Stimulated activated CD4-positive, alpha-beta T cell treated with anti-CD3 and anti-CD28 coated beads, TNF-alpha, amount 100 ng/mL, for 4 hours (primary cell): Measurements from ENCODE around the gene FADS1.

Source experiments
- DNase-seq, 3 experiments: peaks; one replicate each; pipeline ENCODE4 v3.0.0-alpha.2; 2020; ENCODE audit warnings: low read depth in 3 of 3

The FADS1 gene

DNA sequence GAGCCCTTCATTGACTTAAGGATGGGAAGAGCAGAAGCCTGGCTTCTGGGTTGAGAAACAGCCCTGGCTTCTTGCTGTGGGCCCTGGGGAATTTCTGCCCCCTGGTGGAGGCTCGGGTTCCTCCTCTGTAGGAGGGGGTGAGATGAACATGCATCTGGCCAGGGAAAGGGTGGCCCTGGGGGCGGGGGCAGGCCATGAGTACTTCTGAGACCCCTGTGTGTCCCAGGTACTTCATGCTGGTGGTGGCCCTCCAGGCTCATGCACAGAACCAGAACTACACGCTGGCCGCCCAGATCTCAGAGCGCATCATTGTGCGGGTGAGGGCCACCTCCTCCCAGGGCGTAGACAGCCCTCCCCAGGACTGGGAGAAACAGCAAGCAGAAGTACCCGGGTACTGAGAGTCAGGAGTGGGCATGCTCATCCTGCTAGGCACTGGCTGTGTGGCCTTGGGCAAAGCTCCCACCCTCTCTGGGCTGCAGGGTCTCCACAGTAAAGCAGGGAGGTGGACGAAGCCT, 40.2 kb downstream of the FADS1 start:
- DNase-seq, result peak in 2 of 3 experiments; percentile 22 to 41

DNA sequence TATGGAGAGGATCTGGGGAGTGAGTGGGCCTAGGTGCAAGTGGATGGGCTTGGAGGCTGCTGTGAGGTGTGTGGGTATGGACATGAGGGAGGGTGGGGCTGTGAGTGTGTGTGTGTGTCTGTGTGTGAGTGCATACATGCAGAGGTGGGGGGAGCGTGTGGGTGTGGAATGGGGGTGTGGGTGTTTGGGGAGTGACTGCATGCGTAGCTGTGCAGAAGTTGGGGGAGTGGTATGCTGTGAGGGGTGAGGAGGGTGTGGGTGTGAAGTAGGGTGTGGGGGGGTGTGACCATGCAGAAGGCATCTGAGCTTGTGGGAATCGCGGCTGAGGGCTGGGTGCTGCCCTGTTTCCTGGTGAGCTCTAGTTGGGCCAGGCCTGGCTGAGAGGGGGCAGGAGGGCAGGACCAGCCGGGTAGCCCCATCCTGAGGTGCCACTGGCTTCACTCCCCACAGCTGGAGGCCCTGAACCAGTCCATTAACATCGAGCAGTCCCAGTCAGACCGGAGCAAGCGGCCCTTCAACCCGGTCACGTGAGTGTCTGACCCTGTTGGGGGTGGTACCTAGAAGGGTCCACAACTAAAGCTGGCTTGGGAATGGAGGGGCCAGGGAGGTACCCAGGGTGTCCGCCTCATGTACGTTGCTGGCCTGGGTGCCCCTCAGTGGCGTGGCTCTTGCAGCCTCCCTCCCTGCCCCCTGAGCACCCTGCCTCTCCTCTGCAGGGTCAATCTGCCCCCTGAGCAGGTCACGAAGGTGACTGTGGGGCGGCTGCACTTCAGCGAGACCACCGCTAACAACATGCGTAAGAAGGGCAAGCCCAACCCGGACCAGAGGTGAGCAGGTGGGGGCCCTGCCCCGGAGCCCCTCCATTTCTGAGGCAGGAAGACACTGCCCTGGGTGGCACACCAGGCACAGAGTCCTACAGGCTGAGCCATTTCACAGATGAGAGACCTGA, 40.9 kb downstream of the FADS1 start:
- no peak for DNase-seq

DNA sequence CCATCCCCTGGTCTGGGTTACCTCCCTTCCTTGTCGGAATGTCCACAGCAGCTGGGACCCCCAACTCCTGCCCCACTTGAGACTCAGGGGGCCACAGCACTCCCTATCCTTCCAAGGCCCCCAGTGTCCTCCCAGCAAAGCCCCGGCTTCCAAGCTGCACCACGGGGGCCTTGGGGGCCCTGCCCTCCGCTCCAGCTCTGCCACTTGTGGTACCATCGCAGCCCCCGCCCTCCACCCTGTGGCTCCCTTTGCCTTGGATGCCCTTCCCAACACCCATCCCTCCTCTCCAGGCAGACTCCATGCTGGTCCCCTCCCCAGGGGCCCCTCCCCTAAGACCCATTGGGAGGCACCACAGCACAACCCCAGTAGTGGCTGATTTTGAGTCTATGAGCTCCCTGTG, 41.7 kb downstream of the FADS1 start:
- no peak for DNase-seq

DNA sequence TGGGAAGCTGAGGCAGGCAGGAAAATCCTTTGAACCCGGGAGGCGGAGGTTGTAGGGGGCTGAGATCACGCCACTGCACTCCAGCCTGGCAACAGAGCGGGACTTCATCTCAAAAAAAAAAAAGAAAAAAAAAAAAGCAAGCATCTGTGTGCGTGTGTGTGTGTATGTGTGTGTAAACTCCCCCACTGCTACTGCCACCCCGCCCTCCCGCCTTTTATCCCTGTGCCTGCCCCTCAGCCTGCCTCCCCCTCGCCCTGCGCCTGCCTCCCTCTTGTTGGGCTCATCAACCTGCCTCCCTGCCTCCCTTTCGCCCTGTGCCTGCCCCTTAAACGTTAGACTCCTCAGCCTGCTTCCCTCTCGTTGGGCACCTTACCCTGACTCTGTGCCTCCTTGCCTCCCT, 42.4 kb downstream of the FADS1 start:
- no peak for DNase-seq

DNA sequence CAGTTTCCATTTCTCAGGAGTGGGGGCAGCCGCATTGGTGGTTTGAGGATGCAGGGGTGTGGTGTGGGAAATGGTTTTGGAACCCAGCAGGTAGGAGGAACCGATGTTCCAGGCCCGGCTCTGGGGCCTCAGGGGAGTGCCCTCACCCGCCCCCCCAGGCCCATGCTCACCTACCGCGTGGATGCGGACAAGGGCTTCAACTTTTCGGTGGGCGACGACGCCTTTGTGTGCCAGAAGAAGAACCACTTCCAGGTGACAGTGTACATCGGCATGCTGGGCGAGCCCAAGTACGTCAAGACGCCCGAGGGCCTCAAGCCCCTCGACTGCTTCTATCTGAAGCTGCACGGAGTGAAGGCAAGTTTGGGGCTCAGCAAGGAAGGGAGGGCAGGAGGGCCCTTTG, 43.0 kb downstream of the FADS1 start:
- DNase-seq, result no peak

DNA sequence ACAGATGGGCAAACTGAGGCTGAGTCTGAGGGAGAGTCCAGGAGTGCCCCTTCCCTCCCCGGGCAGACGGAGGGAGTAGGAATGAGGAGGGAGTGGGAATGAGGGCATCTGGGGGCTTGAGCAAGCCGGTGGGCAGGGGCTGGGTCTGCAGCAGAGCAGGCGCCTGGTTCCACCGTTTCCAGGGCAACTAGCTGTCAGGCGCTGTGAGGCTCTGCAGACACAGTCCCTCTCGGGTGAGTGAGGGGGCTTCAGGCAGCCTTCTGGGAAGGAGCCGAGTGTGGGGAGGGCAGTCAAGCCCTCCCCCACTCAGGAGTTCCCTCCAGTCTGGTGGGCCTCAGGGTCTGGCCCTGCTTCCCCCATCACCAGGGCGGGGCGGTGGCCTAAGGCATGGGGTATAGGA, 43.4 kb downstream of the FADS1 start:
- DNase-seq, result no peak

DNA sequence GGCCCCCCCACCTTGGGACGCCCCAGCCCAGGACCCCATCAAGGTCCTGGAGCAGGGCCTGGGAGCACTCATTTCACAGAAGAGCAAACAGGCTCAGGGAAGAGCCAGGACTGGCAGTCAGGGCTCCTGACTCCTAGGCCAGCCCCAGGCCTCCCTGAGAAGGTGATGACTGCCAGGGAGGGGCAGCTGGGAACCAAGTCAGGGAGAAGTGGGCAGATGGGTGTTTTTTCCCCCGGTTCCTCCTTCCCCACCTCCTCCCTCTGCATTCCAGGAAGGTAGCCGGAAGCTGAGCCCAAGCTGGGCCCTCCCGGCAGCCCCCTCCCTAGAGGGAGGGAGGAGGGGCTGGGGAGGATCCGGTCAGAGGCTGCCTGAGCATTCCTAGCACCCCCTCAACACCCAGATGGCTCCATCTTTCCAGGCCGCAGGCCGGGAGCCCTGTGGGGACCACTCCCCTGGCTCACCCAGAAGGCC, 44.8 kb downstream of the FADS1 start:
- no peak for DNase-seq

DNA sequence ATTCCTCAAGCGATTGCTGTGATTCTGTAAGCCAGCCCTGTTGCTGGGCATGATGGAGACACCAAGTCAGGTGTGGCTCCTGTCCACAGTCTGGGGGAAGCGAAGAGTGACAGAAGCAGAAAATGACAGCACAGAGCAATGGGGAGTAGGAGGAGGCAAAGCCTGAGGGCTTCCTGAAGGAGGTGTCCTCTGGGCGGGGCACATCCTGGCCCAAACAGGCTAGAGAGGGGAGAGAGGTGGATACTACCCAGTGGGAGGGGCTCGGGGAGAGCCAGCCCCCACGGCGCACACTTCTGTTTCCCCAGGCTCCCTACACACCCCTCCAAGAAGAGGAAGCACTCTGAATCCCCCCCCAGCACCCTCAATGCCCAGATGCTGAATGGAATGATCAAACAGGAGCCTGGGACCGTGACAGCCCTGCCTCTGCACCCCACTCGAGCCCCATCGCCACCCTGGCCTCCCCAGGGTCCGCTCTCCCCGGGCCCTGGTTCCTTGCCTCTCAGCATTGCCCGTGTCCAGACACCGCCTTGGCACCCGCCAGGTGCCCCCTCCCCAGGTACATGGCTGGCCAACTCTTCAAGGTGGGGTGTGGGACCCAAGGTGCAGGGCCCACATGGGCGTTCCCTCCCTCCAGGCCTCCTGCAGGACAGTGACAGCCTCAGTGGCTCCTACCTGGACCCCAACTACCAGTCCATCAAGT, 45.5 kb downstream of the FADS1 start:
- no peak for DNase-seq

DNA sequence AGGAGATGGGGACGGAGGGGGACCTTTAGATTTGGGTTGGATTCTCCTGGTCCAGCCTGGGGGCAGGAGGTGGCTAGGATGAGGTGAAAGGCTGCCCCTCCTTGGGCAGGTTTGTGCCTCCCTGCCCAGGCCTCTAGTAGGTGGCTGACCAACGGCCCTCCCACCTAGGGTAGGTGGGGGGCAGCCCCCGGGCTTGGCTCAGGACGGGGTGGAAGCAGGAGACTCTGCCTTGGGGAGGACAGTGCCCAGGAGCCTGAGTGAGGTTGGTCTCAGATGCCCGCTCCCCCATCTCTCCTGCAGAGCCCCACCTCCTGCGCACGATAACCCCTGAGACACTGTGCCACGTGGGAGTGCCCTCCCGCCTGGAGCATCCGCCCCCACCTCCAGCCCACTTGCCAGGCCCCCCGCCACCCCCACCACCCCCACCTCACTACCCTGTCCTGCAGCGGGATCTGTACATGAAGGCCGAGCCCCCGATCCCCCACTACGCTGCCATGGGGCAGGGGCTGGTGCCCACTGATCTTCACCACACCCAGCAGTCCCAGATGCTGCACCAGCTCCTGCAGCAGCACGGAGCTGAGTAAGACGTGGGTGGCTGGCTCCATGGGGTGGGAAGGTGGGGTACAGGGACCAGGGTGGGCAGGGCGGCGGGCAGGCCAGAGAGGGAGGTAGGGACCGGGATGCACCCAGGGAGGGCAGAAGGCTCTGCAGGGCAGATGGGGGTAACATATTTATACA, 46.7 kb downstream of the FADS1 start:
- no peak for DNase-seq

DNA sequence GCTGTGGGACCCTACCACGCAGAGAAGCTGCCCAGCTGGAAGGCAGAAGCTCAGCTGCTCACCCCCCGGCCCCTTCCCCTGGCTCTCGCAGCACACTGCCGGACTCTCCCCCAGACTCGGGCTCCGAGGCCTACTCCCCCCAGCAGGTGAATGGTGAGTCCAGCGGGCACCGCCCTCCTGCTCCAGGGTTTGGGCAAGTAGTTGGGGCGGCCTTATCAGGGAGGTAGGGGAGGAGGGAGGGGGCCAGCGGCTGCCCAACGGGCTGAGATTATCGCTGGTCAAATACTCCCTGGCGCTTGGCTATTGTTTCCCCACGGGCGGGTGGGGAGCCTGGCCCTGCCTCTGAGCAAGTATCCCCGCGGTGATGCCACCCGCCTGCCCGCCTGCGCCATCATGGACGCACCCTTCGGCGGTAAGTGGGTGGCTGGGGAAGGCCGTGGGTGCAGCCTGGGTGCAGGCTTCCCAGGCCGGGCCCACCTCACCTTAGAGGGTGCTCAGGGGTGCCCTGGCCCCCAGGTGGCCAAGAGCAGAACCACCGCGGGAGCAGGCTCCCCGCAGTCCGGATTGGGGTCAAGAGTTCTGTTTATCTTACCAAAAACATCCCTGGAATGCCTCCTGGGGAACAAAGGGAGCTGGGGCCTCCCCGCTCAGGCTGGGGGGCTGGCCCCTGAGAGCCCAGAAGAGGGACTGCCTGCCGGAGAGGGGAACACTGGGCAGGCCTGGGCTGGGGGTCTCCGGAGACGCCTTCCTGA, 47.5 kb downstream of the FADS1 start:
- DNase-seq, result no peak

DNA sequence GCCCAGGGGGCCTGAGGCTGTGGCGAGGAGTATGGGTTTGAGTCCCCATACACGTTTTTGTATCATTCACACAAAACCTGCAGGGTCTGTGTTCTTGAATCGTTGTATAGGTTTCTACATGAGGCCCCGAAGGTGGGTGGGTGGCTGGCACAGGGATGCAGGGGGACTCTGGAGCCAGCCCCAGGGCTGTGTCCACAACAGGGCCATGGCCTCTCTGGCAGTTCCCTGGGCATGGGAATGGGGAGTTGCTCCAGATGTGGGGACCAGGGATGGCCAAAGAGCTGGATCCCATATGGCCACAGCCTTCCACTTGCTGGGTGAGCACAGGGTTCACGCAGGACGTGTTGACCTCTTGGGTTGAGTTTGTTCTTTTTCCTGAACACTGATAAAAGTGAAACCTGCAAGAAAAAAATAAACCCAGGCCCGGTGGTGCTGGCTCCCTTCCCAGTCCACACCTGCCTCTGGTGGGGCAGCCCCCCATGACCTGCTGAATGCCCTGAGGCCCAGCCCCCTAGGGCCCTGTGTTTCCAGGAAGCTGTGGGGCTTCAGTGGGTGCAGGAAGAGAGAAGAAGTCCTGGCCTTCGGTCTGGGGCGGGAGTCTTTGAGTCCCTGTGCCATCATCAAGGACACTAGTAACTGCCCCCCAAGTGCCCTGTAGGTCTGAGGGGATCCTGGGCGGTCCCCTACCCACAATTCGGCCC, 48.3 kb downstream of the FADS1 start:
- DNase-seq, result no peak

DNA sequence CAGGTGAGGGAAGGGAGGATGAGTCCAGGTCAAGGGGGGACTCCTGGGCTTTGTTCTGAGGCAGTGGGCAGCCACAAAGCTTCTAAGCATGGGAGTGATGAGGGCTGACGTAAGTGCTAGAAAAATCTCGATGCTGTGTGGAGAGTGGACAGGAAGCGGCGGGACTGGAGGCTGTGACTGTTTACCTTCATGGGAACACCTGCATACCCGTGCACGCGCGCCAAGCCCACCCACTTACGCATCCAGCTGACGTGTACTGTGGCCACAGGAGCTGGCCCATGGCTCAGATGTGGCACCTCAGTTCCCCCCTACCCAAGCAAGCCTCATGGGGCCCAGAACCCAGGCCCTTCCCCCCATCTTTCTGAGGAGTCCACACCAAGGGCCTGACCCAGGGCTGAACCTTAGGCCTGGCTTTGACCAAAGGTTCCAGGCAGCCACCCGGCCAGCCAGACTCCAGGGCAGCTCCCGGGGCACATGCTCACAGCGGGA, 50.4 kb downstream of the FADS1 start:
- DNase-seq, result no peak

DNA sequence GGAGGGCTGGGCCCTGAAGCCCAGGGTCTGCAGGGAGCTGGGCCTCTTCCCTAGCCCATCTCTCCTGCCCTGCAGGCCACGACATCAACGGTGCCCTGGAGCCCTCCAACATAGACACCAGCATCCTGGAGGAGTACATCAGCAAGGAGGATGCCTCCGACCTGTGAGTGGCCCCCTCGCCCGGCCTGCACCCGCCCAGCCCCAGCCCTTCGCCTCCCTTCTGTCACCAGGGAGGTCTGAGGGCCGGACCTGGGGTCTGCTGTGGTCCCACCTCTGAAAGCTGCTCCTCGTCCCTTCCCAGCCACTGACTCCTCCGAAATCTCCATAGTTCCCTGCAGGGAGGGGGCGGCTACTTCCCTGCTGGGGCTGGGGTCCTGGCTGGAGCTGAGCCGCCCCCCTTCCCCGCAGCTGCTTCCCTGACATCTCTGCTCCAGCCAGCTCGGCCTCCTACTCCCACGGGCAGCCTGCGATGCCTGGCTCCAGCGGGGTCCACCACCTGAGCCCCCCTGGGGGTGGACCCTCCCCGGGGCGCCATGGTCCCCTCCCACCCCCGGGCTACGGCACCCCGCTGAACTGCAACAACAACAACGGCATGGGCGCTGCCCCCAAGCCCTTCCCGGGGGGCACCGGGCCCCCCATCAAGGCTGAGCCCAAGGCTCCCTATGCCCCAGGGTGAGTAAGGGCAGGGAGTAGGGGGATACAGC, 51.1 kb downstream of the FADS1 start:
- DNase-seq, result no peak

DNA sequence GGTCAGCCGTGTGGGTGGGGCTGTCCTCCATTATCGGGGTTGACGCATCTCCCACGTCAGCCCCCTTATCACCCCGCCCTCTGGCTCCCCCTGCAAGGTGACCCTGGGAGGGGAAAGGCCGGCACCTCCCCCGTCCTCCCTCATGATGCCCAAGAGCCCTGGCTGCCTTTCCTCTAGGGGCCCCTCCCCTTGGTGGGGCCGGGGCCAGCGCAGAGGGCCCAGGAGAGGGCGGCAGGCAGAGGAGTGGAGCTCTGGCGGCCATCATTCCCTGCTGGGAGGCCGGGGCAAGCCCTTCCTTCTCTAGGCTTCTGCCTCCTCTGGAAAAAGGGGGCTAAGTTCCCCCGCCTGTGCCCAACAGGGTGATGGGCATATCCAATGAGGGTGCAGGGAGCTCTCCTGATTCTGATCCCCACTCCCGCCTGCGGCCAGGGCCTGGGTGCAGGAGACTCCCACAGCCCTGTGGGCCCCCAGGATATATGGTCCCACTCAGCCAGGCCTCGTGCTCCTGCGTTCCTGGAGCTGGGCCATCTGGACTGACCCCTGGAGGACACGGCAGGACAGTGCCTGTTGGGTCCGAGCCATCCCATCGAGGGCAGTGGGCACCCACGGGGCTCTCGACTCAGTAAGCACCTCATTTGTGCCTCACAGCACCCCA, 52.1 kb downstream of the FADS1 start:
- DNase-seq, result no peak

DNA sequence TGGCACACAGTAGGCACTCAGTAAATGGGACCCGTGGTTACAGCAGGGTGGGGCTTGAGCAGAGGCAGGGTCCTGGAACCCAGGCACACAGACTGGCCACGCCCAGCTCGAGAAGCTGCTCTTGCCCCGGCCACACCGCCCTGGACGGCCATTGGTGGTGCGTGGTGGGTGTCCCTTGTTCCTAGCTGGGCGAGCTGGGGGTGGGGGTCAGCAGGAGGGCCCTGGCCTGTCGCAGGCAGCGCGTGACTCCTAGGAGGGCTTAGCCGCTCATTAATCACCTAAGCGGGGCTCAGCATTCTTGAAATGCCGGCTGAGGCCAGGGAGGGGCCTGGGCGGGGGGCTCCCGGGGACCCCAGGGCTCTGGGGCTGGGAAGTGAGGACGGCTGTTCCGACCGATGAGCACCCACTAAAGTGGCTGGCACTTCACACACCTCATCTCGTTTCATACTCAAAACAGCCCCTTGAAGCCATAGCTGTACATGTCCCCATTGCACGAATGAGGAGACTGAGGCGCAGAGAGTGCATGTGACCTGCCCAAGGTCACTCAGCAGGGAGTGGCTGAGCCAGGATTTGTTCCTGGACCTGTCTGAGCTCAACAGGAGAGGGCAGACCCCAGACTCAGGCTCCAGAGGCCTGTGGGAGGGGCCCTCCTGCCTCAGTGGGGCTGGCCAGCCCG, 52.7 kb downstream of the FADS1 start:
- DNase-seq, result no peak

DNA sequence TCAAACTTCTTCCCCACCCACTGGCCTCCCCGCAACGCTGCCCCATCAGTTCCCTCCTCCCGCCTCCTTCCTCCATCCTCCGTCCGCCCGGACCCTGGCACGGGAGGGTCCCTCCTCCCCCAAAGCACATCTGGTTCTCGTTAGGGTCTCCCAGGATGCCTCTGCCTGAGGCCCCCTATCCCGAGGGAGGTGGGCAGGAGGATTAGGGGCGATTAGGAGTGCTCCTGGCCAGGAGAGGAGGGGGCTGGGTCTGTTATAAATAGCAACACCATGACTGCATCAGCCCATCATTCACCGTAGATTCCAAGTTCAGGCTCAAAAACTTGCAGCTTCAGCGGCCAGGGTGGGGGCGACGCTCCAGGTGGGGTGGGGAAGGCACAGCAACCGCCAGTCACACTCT, 54.0 kb downstream of the FADS1 start:
- DNase-seq, result no peak

DNA sequence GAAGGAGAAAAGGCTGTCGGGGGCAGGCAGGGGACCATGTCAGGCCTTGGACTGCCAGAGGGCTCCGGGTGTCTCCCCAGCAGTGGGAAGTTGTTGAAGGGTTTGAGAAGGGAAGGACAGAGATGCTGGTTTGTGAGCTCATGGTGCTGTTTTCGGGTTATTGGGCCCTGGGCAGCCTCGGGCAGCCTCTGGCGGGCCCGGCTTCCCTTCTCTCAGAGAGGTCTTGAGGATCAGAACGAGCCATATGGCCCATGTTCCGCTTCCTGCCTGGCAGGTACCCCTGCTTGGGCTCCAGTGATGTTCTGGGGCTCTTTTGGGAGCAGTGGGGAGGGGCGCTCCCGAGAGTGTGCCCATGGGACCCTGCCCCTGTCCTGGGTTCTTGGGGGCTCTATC, 54.6 kb downstream of the FADS1 start:
- no peak for DNase-seq

DNA sequence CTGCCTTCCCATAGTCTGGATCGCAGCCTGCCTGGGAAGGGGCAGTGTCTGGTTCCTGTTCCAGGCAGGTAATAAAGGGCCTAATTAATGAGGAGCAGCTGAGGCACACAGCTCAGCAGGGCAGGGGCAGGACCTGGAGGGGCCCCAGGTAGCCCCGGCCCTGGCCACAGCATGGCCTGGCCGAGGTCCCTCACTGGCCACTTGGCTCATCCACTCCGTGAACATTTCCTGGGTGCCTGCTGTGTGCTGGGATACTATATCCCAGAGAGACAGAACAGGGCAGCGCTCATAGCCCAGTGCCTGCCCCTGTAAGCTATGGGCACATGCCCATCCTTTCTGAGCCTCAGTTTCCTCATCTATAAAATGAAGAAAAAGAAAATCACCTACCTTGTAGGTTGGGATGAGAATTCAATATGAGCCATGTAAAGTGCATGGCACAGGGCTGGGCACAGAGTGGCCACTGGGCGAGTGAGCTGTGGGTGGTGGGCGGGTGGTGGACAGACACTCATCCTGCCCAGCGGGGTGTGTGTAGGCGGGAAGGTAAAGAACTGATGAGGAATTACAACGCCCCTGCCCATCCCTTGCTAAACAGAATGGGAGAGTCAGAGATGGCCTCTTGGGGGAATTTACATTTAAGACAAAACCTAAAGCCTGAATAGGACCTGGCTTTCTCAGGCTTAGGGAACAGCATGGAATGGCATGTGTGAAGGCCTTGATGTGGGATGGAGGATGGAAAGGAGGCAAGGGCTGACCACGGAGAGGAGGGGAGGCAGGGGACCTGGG, 55.2 kb downstream of the FADS1 start:
- no peak for DNase-seq
